CD14-positive monocyte (primary cell): ENCODE measurements around the gene ZSWIM9. TPM values are rescaled to one million over a fixed set of nuclear protein-coding genes. Genes with fewer than 3 reads are reported as not detected.

ENCODE experiments used
- DNase-seq, 3 donors: peaks; one replicate each; pipeline ENCODE4 v3.0.0-alpha.2; 2011 to 2022
- H2AFZ ChIP-seq: 2 replicates; pipeline ENCODE4 v1.6.0; 2012; ENCODE audit warnings: mild to moderate bottlenecking, low read depth, low read length, inconsistent platforms; ENCODE audit not compliant: insufficient read depth, poor library complexity, severe bottlenecking
- H3K27ac ChIP-seq, 2 donors: 1 replicate in 1 of 2; 2 replicates in 1 of 2; pipeline ENCODE4 v1.5.1; 2012 to 2013; ENCODE audit warnings: low read length in 2 of 2, control low read depth in 1 of 2, inconsistent platforms in 1 of 2, low read depth in 1 of 2, mild to moderate bottlenecking in 1 of 2
- H3K27me3 ChIP-seq, 2 donors: one replicate each; pipeline versions ENCODE4 v1.6.0 to v1.6.1; 2011 to 2013; ENCODE audit warnings: low read length in 2 of 2; ENCODE audit not compliant: control insufficient read depth in 2 of 2, insufficient read depth in 2 of 2
- H3K36me3 ChIP-seq, 2 donors: replicated peaks in 1 of 2; 1 replicate in 1 of 2; 2 replicates in 1 of 2; pipeline versions ENCODE4 v1.5.1 to v1.6.1; 2012 to 2013; ENCODE audit warnings: low read length in 2 of 2, control low read depth in 1 of 2, inconsistent platforms in 1 of 2, mild to moderate bottlenecking in 1 of 2; ENCODE audit not compliant: insufficient read depth in 2 of 2, control insufficient read depth in 1 of 2
- H3K4me1 ChIP-seq, 2 donors: 1 replicate in 1 of 2; 2 replicates in 1 of 2; pipeline versions ENCODE4 v1.5.1 to v1.6.1; 2012 to 2013; ENCODE audit warnings: low read length in 2 of 2, control low read depth in 1 of 2, inconsistent platforms in 1 of 2, mild to moderate bottlenecking in 1 of 2, moderate library complexity in 1 of 2; ENCODE audit not compliant: insufficient read depth in 2 of 2, control insufficient read depth in 1 of 2
- H3K4me2 ChIP-seq: replicated peaks from 2 replicates; pipeline ENCODE3; 2012; ENCODE audit warnings: low read length, moderate library complexity, mild to moderate bottlenecking; ENCODE audit not compliant: poor library complexity, severe bottlenecking; ENCODE audit errors: extremely low read depth
- H3K4me3 ChIP-seq, 3 experiments: fragments of 200-600 bp in 1 of 3; sonication (generic) in 1 of 3; replicated peaks in 1 of 3; 1 replicate in 2 of 3; 2 replicates in 1 of 3; pipeline ENCODE4 v1.5.1; 2011 to 2013; ENCODE audit warnings: low read length in 3 of 3, mild to moderate bottlenecking in 3 of 3, control low read depth in 2 of 3, low read depth in 2 of 3, inconsistent platforms in 1 of 3, moderate library complexity in 1 of 3
- H3K79me2 ChIP-seq: 2 replicates; pipeline ENCODE4 v1.6.0; 2012; ENCODE audit warnings: mild to moderate bottlenecking, control low read depth, inconsistent platforms, low read length, moderate library complexity; ENCODE audit not compliant: insufficient read depth
- H3K9ac ChIP-seq: 2 replicates; pipeline ENCODE4 v1.6.0; 2017; ENCODE audit warnings: low read length, mild to moderate bottlenecking; ENCODE audit not compliant: insufficient read depth, poor library complexity, severe bottlenecking
- H3K9me3 ChIP-seq, 2 donors: replicated peaks in 1 of 2; 1 replicate in 1 of 2; 2 replicates in 1 of 2; pipeline versions ENCODE4 v1.5.1 to v1.6.1; 2012 to 2013; ENCODE audit warnings: low read length in 2 of 2, control low read depth in 1 of 2; ENCODE audit not compliant: control insufficient read depth in 1 of 2, insufficient read depth in 1 of 2
- H4K20me1 ChIP-seq: 2 replicates; pipeline ENCODE4 v1.6.0; 2012; ENCODE audit warnings: mild to moderate bottlenecking, low read length, control low read depth, moderate library complexity; ENCODE audit not compliant: insufficient read depth
- H3K27ac Mint-ChIP-seq, 7 donors: one replicate each; pipeline ENCODE4 v1.8.0; 2020; ENCODE audit warnings: mild to moderate bottlenecking in 7 of 7, mixed read lengths in 7 of 7, moderate library complexity in 6 of 7, inconsistent platforms in 2 of 7
- H3K27me3 Mint-ChIP-seq, 3 donors: one replicate each; pipeline ENCODE4 v1.8.0; 2021 to 2022; ENCODE audit warnings: low read depth in 3 of 3, mild to moderate bottlenecking in 3 of 3, mixed read lengths in 3 of 3, moderate library complexity in 3 of 3, inconsistent platforms in 1 of 3
- H3K36me3 Mint-ChIP-seq, 2 donors: one replicate each; pipeline ENCODE4 v1.8.0; 2020; ENCODE audit warnings: mixed read lengths in 2 of 2, inconsistent platforms in 1 of 2, mild to moderate bottlenecking in 1 of 2
- H3K4me1 Mint-ChIP-seq: one replicate; pipeline ENCODE4 v1.8.0; 2020; ENCODE audit warnings: mild to moderate bottlenecking, mixed read lengths
- H3K4me3 Mint-ChIP-seq, 2 donors: one replicate each; pipeline ENCODE4 v1.8.0; 2020; ENCODE audit warnings: mild to moderate bottlenecking in 2 of 2, mixed read lengths in 2 of 2, moderate library complexity in 1 of 2
- H3K9me3 Mint-ChIP-seq, 7 donors: one replicate each; pipeline ENCODE4 v1.8.0; 2020 to 2022; ENCODE audit warnings: mixed read lengths in 7 of 7, mild to moderate bottlenecking in 6 of 7, moderate library complexity in 6 of 7, inconsistent platforms in 2 of 7
- CTCF ChIP-seq: fragments of 200-600 bp; IDR thresholded peaks from one replicate; pipeline ENCODE4 v1.8.0; 2022; ENCODE audit warnings: antibody characterized with exemption, mild to moderate bottlenecking
- whole genome bisulfite sequencing: methylation state at CpG from one replicate; pipeline ENCODE4 v1.1.5; 2013; ENCODE audit warnings: missing lambda C conversion rate; ENCODE audit not compliant: insufficient coverage; 5-methylcytosine and 5-hydroxymethylcytosine counted together
- intact Hi-C, 2 donors: fragments of 100-400 bp; cut with micrococcal nuclease; formaldehyde crosslinking; loops; one replicate each; pipeline versions ENCODE4 v1.15.0 to v1.15.1; 2023
- polyA plus RNA-seq, 3 donors: library from polyadenylated mRNA; depleted of rRNA in 1 of 3; unstranded in 2 of 3; stranded (reverse) in 1 of 3; fragments of 300-500 nt in 2 of 3; fragments of >200 nt in 1 of 3; fragmentation: Illumina TruSeq in 2 of 3; gene quantifications; 1 replicate in 2 of 3; 2 replicates in 1 of 3; pipeline ENCODE4 v1.2.3, GENCODE V29; 2012 to 2021

ZSWIM9 gene
- polyA plus RNA-seq, 3 donors: 0.28 to 2.5 (median 0.97) TPM

DNA sequence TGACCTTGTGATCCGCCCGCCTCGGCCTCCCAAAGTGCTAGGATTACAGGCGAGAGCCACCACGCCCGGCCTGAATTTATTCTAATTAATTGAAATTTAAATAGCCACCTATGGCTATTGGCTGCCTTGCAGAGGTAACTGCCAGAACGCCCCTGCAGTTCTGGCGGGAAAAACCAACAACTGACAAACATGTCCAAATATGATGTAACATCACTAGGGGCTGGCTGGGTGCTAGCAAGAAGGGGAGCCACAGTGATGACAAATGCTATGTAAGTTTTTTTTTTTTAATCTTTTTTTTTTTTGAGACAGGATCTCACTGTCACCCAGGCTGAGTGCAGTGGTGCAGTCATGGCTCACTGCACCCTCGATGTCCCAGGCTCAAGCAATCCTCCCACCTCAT lies 12.9 kb downstream of the ZSWIM9 start:
- no peak overlapping the region for H3K4me3 ChIP-seq
- intact Hi-C loops: no loop called here
- H3K27ac Mint-ChIP-seq: no peak overlapping the region
- H3K4me1 ChIP-seq: no peaks in the 10 kb centered on the region
- no peak for TF ChIP-seq CTCF
- WGBS: 100% methylated on average over 1 of the region's 9 CpGs
- peaks cover 12 to 34% of the 10 kb centered on the region in 2 donors for H3K36me3 Mint-ChIP-seq
- peaks cover 0 to 5% (median 1%) of the 10 kb centered on the region in 3 donors for H3K27me3 Mint-ChIP-seq
- H3K79me2 ChIP-seq: no peaks in the 10 kb centered on the region
- peaks cover 8 to 19% (median 12%) of the 10 kb centered on the region in 7 donors for H3K9me3 Mint-ChIP-seq
- H3K9ac ChIP-seq: no peak overlapping the region
- H3K4me1 Mint-ChIP-seq: no peaks in the 10 kb centered on the region
- H4K20me1 ChIP-seq: no peaks in the 10 kb centered on the region
- H3K9me3 ChIP-seq: peaks cover 8 to 13% of the 10 kb centered on the region in 2 donors
- no peak overlapping the region for H3K4me3 Mint-ChIP-seq
- H3K27me3 ChIP-seq: no peaks in the 10 kb centered on the region
- peaks cover 2 to 25% of the 10 kb centered on the region in 2 donors for H3K36me3 ChIP-seq
- H3K4me2 ChIP-seq: no peak overlapping the region
- H2AFZ ChIP-seq: no peak overlapping the region
- H3K27ac ChIP-seq: no peak overlapping the region
- no peak for DNase-seq

GRCh38 chr19:48186015-48186414 lies 15.5 kb downstream of the ZSWIM9 start:
- Histone ChIP-seq H3K79me2 (no peaks in the 10 kb centered on the region), H3K27me3 (no peaks in the 10 kb centered on the region), H3K36me3 (peaks cover 5 to 23% of the 10 kb centered on the region in 2 donors), H3K27ac (no peak overlapping the region), H4K20me1 (no peaks in the 10 kb centered on the region), H3K4me1 (no peaks in the 10 kb centered on the region), H3K4me2 (no peak overlapping the region), H2AFZ (no peak overlapping the region), H3K4me3 (no peak overlapping the region), H3K9ac (no peak overlapping the region), H3K9me3 (peaks cover 8 to 11% of the 10 kb centered on the region in 2 donors)
- WGBS: no CpG with 5 or more reads among the region's 5 CpGs
- Mint-ChIP-seq H3K4me1 (peaks cover 2% of the 10 kb centered on the region), H3K27me3 (peaks cover 0 to 3% (median 1%) of the 10 kb centered on the region in 3 donors), H3K4me3 (no peak overlapping the region), H3K36me3 (peaks cover 15 to 39% of the 10 kb centered on the region in 2 donors), H3K27ac (no peak overlapping the region), H3K9me3 (peaks cover 3 to 17% (median 8%) of the 10 kb centered on the region in 7 donors)
- DNase-seq: no peak
- intact Hi-C loops: no loop called here
- TF ChIP-seq CTCF: no peak
